GM18498 (cell line): Measurements from ENCODE around the gene TAB2.
"Not testable (repeated sequence)": the region's sequence is repeated elsewhere in the genome, so short reads cannot be mapped to it uniquely, and the experiment has no call there.

Experiments used
- ATAC-seq: cut with Tn5 transposase; IDR thresholded peaks from one replicate; pipeline ENCODE4 v1.9.1; 2021; ENCODE audit warnings: mild to moderate bottlenecking, moderate library complexity; ENCODE audit not compliant: unreplicated experiment

TAB2 gene

DNA sequence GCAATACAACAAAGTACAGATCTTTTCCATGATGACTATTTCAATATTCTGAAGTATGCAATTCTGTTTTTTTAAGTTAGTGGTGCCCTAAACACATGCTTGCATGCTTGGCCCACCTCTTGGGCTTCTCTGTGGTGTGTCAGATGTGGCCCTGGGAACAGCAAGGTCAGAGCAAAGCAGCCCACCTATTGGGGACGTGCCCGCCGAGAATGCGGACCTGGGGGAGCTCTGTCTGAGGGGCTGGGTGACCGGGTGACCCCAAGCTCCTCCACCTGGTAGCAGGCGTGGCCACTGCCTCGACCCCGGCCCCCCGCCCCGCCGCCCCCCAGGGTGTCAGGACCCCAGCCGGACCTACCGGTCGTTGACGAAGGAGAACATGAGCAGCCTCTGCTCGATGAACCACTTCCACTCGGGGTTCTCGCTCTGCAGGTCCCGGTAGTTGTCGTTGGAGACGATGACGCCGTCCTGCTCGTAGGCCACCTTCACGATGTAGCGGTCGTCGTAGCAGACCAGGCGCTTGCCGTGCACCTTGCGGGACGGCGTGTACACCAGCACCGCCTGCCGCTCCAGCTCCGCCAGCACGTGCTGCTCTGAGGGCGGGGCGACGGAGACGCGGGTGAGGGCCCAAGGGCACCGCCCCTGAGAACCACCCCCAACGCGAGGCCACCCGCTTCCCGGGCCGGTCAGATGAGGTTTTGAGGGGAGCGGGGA, 139.0 kb downstream of the TAB2 start:
- no peak for ATAC-seq

- ATAC-seq = no peak
Measured at GRCh38 chr6:149457316-149457884, 139.9 kb downstream of the TAB2 start.

- ATAC-seq = no peak
Measured at GRCh38 chr6:149458196-149458595, 140.7 kb downstream of the TAB2 start.

DNA sequence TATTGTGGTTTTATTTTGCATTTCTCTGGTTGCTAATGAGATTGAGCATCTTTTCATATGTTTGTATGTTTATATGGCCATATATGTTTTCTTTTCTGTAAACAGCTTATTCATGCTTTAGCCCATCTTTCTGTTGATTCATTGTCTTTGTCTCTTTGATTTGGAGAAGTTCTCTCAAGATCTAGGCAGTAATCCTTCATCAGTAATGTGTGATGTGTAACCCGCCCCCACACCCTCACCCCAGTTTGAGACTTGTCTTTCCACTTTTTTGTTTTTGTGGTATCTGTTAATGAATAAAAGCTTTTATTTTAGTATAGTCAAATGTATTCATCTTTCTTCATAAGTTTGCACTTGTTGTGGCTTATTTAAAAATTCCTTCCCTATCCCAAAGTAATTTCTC, 141.3 kb downstream of the TAB2 start:
- ATAC-seq = no peak

GRCh38 chr6:149459761-149460160, 142.2 kb downstream of the TAB2 start:
- no peak for ATAC-seq

GRCh38 chr6:149460249-149460648, 142.7 kb downstream of the TAB2 start:
- not testable (repeated sequence) for ATAC-seq
